ENCODE measurements around the gene GALNT2. TPM values are rescaled to one million over a fixed set of nuclear protein-coding genes. Genes with fewer than 3 reads are reported as not detected.

Gene GALNT2
- total and polyA plus RNA-seq, 9 of the 15 experiments (the other 6 are each of a cell fraction or from before 2014, with no cell fraction given) = 1.6 to 106 (median 51.9) TPM

DNA sequence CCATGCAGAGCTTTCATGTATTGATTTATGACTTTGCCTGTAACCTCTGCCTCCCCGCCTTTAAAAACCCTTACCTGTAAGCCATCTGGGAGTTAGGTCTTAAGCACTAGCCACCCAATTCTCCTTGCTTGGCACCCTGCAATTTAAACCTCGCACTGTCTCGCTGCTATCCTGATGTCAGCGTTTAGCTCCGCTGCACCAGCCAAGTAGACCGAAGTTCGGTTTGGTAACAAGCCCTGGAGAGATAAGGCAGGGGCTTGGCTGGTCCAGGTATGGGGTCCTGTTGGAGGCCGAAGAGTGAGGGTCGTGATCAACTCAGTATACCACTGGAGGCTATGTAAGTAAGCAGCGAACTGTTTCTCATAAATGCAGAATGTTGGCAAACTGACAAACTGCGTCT lies 64.4 kb downstream of the GALNT2 start:
- H3K9ac ChIP-seq (ENCODE audit: insufficient read depth in 1 of 2, low read depth in 2 of 2, low read length in 2 of 2) = no peak overlapping the region
- no peaks in the 10 kb centered on the region for H3K9me3 ChIP-seq (replicated peaks; ENCODE audit: control insufficient read depth, insufficient read depth, low read depth, low read length)
- H3K27me3 ChIP-seq (ENCODE audit: control insufficient read depth in 2 of 2, insufficient read depth in 2 of 2, low read length in 2 of 2) = no peaks in the 10 kb centered on the region
- H3K4me3 ChIP-seq = no peak overlapping the region
- H3K36me3 ChIP-seq (ENCODE audit: control insufficient read depth, insufficient read depth, low read length) = peaks cover 16% of the 10 kb centered on the region; the same call in 1 of the 3 replicates
- FAIRE-seq (no peak), ATAC-seq (no peak), DNase-seq (ENCODE audit: extremely low read depth in 1 of 4, low spot score in 3 of 4) (no peak)
- peaks cover 5% of the 10 kb centered on the region for H3K9me1 ChIP-seq (ENCODE audit: control insufficient read depth, insufficient read depth, low read length)
- peaks cover 42 to 44% of the 10 kb centered on the region in 2 experiments for H3K4me1 ChIP-seq (replicated peaks in 1 of 2; ENCODE audit: control insufficient read depth in 2 of 2, insufficient read depth in 2 of 2, low read length in 2 of 2)
- in situ Hi-C loops (cut with MboI) (no loop called here), intact Hi-C loops (cut with micrococcal nuclease) (no loop called here)
- H4K20me1 ChIP-seq (replicated peaks; ENCODE audit: control insufficient read depth, insufficient read depth, low read length) = no peaks in the 10 kb centered on the region
- POLR2A ChIA-PET = interaction anchor here (1.2 to 4.4 kb wide), 2 partner anchors 12 to 30 kb away, joined by 3 to 20 read pairs; no protein-coding TSS in a partner anchor
- TF ChIP-seq, protein P1, sequence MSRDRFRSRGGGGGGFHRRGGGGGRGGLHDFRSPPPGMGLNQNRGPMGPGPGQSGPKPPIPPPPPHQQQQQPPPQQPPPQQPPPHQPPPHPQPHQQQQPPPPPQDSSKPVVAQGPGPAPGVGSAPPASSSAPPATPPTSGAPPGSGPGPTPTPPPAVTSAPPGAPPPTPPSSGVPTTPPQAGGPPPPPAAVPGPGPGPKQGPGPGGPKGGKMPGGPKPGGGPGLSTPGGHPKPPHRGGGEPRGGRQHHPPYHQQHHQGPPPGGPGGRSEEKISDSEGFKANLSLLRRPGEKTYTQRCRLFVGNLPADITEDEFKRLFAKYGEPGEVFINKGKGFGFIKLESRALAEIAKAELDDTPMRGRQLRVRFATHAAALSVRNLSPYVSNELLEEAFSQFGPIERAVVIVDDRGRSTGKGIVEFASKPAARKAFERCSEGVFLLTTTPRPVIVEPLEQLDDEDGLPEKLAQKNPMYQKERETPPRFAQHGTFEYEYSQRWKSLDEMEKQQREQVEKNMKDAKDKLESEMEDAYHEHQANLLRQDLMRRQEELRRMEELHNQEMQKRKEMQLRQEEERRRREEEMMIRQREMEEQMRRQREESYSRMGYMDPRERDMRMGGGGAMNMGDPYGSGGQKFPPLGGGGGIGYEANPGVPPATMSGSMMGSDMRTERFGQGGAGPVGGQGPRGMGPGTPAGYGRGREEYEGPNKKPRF (IDR thresholded peaks at IDR 0.05; ENCODE audit: low read depth, low read length) = no peak
- TF ChIP-seq SMAD3 (CRISPR knock-in tag; conservative IDR thresholded peaks at IDR 0.05) (no peak), KDM4B (IDR thresholded peaks at IDR 0.05; ENCODE audit: borderline replicate concordance in 2 of 2, low read depth in 1 of 2) (no peak), MEIS2 (IDR thresholded peaks at IDR 0.05; ENCODE audit: partially characterized antibody) (peak; percentile 40), SIX5 (IDR thresholded peaks at IDR 0.05; ENCODE audit: borderline replicate concordance in 1 of 2, insufficient read depth in 1 of 2, low read depth in 1 of 2, low read length in 2 of 2) (no peak), HNRNPL (IDR thresholded peaks at IDR 0.05; ENCODE audit: low read depth, low read length) (no peak)
- TF ChIP-seq, protein P2, sequence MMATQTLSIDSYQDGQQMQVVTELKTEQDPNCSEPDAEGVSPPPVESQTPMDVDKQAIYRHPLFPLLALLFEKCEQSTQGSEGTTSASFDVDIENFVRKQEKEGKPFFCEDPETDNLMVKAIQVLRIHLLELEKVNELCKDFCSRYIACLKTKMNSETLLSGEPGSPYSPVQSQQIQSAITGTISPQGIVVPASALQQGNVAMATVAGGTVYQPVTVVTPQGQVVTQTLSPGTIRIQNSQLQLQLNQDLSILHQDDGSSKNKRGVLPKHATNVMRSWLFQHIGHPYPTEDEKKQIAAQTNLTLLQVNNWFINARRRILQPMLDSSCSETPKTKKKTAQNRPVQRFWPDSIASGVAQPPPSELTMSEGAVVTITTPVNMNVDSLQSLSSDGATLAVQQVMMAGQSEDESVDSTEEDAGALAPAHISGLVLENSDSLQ (IDR thresholded peaks at IDR 0.05) = peak; percentile 13; the same call in 1 of the 2 replicates
- CTCF ChIA-PET (ENCODE audit: low intra/inter-chr PET ratio) = no interaction called here
- WGBS (ENCODE audit: insufficient coverage, low coverage, missing lambda C conversion rate) = 91% methylated on average over 11 of the region's 11 CpGs
- BruUV-seq (replicated peaks) = no TSS peak
- no peak overlapping the region for H3K27ac ChIP-seq (ENCODE audit: extremely low read depth, low read depth, low read length)
- peaks cover 91% of the 10 kb centered on the region for H3K79me2 ChIP-seq (ENCODE audit: control insufficient read depth, insufficient read depth, low read length)
- no peak overlapping the region for H2AFZ ChIP-seq (ENCODE audit: low read depth, low read length)
- no peak overlapping the region for H3K4me2 ChIP-seq (ENCODE audit: insufficient read depth, low read length)

Data from K562 (cell line).